HepG2 (cell line): ENCODE measurements around the gene MAST1. TPM values are rescaled to one million over a fixed set of nuclear protein-coding genes. Genes with fewer than 3 reads are reported as not detected.

Experiments used
- ARNT2 ChIP-seq: sonication (generic); formaldehyde crosslinking; IDR thresholded peaks from 2 replicates; pipeline ENCODE4 v1.8.0; 2022; ENCODE audit warnings: mild to moderate bottlenecking, low read depth, missing genetic modification reagents, moderate library complexity
- E2F1 ChIP-seq: sonication (generic); formaldehyde crosslinking; IDR thresholded peaks from 2 replicates; pipeline ENCODE4 v1.5.0; 2020; ENCODE audit warnings: missing genetic modification reagents
- GABPB1 ChIP-seq: IDR thresholded peaks from 2 replicates; pipeline ENCODE4 v1.6.1; 2016; ENCODE audit warnings: mild to moderate bottlenecking, missing genetic modification reagents, moderate library complexity, missing compliant biosample characterization
- HHEX ChIP-seq: IDR thresholded peaks from 2 replicates; pipeline ENCODE4 v1.6.1; 2016; ENCODE audit warnings: control low read depth
- HMGXB4 ChIP-seq, 2 experiments: sonication (generic) in 1 of 2; formaldehyde crosslinking in 1 of 2; IDR thresholded peaks; 2 replicates each; pipeline versions ENCODE4 v1.4.0 to v1.6.1; 2018 to 2020; ENCODE audit warnings: missing genetic modification reagents in 2 of 2, borderline replicate concordance in 1 of 2, low read depth in 1 of 2, mild to moderate bottlenecking in 1 of 2, missing biosample characterization in 1 of 2
- MAX ChIP-seq: IDR thresholded peaks from 2 replicates; pipeline ENCODE4 v1.6.1; 2012; ENCODE audit warnings: inconsistent platforms
- PCBP1 ChIP-seq: fragments of 200-400 bp; formaldehyde crosslinking; IDR thresholded peaks from 2 replicates; pipeline ENCODE4 v1.6.1; 2017; ENCODE audit warnings: mild to moderate bottlenecking, low read depth, low read length, borderline replicate concordance
- RBM39 ChIP-seq: fragments of 200-400 bp; formaldehyde crosslinking; IDR thresholded peaks from one replicate; pipeline ENCODE4 v1.6.1; 2018; ENCODE audit warnings: antibody characterized with exemption, mild to moderate bottlenecking, low read depth, low read length; ENCODE audit not compliant: poor library complexity, severe bottlenecking
- RFX3 ChIP-seq: IDR thresholded peaks from 2 replicates; pipeline ENCODE4 v1.6.1; 2016; ENCODE audit warnings: missing biosample characterization, missing genetic modification reagents
- RXRA ChIP-seq: sonication (generic); formaldehyde crosslinking; IDR thresholded peaks from 2 replicates; pipeline ENCODE4 v1.5.1; 2020; ENCODE audit warnings: missing genetic modification reagents
- SOX13 ChIP-seq, 3 experiments: fragments of 450-650 bp in 1 of 3; sonication (generic) in 1 of 3; formaldehyde crosslinking in 1 of 3; IDR thresholded peaks in 2 of 3; conservative IDR thresholded peaks in 1 of 3; 2 replicates each; pipeline versions ENCODE4 v1.5.0 to v1.6.1; 2016 to 2020; ENCODE audit warnings: antibody characterized with exemption in 1 of 3, mild to moderate bottlenecking in 1 of 3, missing compliant biosample characterization in 1 of 3, missing genetic modification reagents in 1 of 3, moderate library complexity in 1 of 3
- SP5 ChIP-seq: IDR thresholded peaks from 2 replicates; pipeline ENCODE4 v1.6.1; 2016; ENCODE audit warnings: low read depth, borderline replicate concordance
- TRIM24 ChIP-seq: sonication (generic); formaldehyde crosslinking; IDR thresholded peaks from 2 replicates; pipeline ENCODE4 v1.8.0; 2022; ENCODE audit warnings: mild to moderate bottlenecking, missing genetic modification reagents
- ZFYVE20 ChIP-seq: sonication (generic); formaldehyde crosslinking; IDR thresholded peaks from 2 replicates; pipeline ENCODE4 v1.8.0; 2023; ENCODE audit warnings: low read depth, mild to moderate bottlenecking, moderate library complexity, missing genetic modification reagents, borderline replicate concordance
- ZIK1 ChIP-seq: sonication (generic); formaldehyde crosslinking; IDR thresholded peaks from 2 replicates; pipeline ENCODE4 v1.5.0; 2020; ENCODE audit warnings: mild to moderate bottlenecking, low read depth, missing genetic modification reagents, borderline replicate concordance
- ZNF761 ChIP-seq: sonication (generic); formaldehyde crosslinking; conservative IDR thresholded peaks from 2 replicates; pipeline ENCODE4 v1.4.0; 2020; ENCODE audit warnings: mild to moderate bottlenecking, missing genetic modification reagents
- ZNF773 ChIP-seq: sonication (generic); formaldehyde crosslinking; IDR thresholded peaks from 2 replicates; pipeline ENCODE4 v1.4.0; 2020; ENCODE audit warnings: missing genetic modification reagents, borderline replicate concordance
- polyA plus RNA-seq, 8 experiments: library from polyadenylated mRNA; depleted of rRNA in 3 of 8; stranded (reverse) in 7 of 8; unstranded in 1 of 8; fragments of >200 nt; fragmentation: Illumina TruSeq in 4 of 8; extraction: Trizol in 4 of 8; gene quantifications; 2 replicates each; pipeline versions ENCODE4 v1.2.1 to v1.2.3, GENCODE V29; 2011 to 2016; ENCODE audit warnings: low read depth in 4 of 8, missing spikeins in 1 of 8, mixed read lengths in 1 of 8; ENCODE audit not compliant: insufficient read depth in 1 of 8
- total RNA-seq, 5 experiments: library from RNA; depleted of rRNA; stranded (reverse); fragments of >200 nt; fragmentation: Illumina TruSeq; extraction: Trizol; gene quantifications; 2 replicates each; pipeline ENCODE4 v1.2.3, GENCODE V29; 2016; ENCODE audit warnings: low read depth in 1 of 5
- TF ChIP-seq, protein P1 (sequence below): sonication (generic); formaldehyde crosslinking; IDR thresholded peaks from 2 replicates; pipeline ENCODE4 v1.5.1; 2020; ENCODE audit warnings: mild to moderate bottlenecking, missing genetic modification reagents, moderate library complexity
- TF ChIP-seq, protein P2 (sequence below): IDR thresholded peaks from 2 replicates; pipeline ENCODE4 v1.6.1; 2016; ENCODE audit warnings: missing compliant biosample characterization, missing genetic modification reagents, borderline replicate concordance

Gene MAST1
- total and polyA plus RNA-seq, 2 of the 13 experiments (the other 11 are each of a cell fraction or from before 2014, with no cell fraction given): 0.73 to 4.7 TPM

- TF ChIP-seq ZFYVE20 (CRISPR knock-in tag) (0 out of 2 replicates have a peak, but pooled peaks have one; percentile 37), HMGXB4 (CRISPR knock-in tag; IDR thresholded peaks at IDR 0.05; ENCODE audit: borderline replicate concordance in 1 of 2, low read depth in 1 of 2) (peak in 1 of 2 experiments; percentile 55; a peak in 1 of 4 replicates), ZNF761 (CRISPR knock-in tag) (0 out of 2 replicates have a peak, but pooled peaks have one; percentile 45), HHEX (CRISPR knock-in tag) (no peak), SP5 (0 out of 2 replicates have a peak, but pooled peaks have one; percentile 46), GABPB1 (CRISPR knock-in tag) (peak; percentile 86), RXRA (CRISPR knock-in tag) (peak; percentile 53), ARNT2 (CRISPR knock-in tag) (peak; percentile 41; the same call in 1 of the 2 replicates), RBM39 (peak; percentile 66), ZNF773 (no peak), PCBP1 (0 out of 2 replicates have a peak, but pooled peaks have one; percentile 27), E2F1 (peak; percentile 78; the same call in 1 of the 2 replicates), TRIM24 (no peak), MAX (peak; percentile 41), RFX3 (peak; percentile 96), ZIK1 (CRISPR knock-in tag) (0 out of 2 replicates have a peak, but pooled peaks have one; percentile 29), SOX13 (IDR thresholded peaks at IDR 0.05) (no peak), SOX13 (CRISPR knock-in tag; conservative IDR thresholded peaks at IDR 0.05 in 1 of 2, IDR thresholded peaks at IDR 0.05 in 1 of 2) (peak in 1 of 2 experiments; percentile 36; a peak in 1 of 4 replicates)
- TF ChIP-seq, protein P1, sequence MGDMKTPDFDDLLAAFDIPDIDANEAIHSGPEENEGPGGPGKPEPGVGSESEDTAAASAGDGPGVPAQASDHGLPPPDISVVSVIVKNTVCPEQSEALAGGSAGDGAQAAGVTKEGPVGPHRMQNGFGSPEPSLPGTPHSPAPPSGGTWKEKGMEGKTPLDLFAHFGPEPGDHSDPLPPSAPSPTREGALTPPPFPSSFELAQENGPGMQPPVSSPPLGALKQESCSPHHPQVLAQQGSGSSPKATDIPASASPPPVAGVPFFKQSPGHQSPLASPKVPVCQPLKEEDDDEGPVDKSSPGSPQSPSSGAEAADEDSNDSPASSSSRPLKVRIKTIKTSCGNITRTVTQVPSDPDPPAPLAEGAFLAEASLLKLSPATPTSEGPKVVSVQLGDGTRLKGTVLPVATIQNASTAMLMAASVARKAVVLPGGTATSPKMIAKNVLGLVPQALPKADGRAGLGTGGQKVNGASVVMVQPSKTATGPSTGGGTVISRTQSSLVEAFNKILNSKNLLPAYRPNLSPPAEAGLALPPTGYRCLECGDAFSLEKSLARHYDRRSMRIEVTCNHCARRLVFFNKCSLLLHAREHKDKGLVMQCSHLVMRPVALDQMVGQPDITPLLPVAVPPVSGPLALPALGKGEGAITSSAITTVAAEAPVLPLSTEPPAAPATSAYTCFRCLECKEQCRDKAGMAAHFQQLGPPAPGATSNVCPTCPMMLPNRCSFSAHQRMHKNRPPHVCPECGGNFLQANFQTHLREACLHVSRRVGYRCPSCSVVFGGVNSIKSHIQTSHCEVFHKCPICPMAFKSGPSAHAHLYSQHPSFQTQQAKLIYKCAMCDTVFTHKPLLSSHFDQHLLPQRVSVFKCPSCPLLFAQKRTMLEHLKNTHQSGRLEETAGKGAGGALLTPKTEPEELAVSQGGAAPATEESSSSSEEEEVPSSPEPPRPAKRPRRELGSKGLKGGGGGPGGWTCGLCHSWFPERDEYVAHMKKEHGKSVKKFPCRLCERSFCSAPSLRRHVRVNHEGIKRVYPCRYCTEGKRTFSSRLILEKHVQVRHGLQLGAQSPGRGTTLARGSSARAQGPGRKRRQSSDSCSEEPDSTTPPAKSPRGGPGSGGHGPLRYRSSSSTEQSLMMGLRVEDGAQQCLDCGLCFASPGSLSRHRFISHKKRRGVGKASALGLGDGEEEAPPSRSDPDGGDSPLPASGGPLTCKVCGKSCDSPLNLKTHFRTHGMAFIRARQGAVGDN (CRISPR knock-in tag): peak; percentile 71
- TF ChIP-seq, protein P2, sequence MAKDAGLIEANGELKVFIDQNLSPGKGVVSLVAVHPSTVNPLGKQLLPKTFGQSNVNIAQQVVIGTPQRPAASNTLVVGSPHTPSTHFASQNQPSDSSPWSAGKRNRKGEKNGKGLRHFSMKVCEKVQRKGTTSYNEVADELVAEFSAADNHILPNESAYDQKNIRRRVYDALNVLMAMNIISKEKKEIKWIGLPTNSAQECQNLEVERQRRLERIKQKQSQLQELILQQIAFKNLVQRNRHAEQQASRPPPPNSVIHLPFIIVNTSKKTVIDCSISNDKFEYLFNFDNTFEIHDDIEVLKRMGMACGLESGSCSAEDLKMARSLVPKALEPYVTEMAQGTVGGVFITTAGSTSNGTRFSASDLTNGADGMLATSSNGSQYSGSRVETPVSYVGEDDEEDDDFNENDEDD (CRISPR knock-in tag): peak; percentile 63; the same call in 1 of the 2 replicates
Measured at GRCh38 chr19:12789904-12790619, 48.3 kb upstream of the MAST1 start (continued).
